Caco-2 (cell line): Measurements from ENCODE around the gene IL10RB. TPM values are rescaled to one million over a fixed set of nuclear protein-coding genes. Genes with fewer than 3 reads are reported as not detected.
A peak's percentile ranks its signal among the peaks of the same experiment; 100 is the strongest.
"Not testable (repeated sequence)": the region's sequence is repeated elsewhere in the genome, so short reads cannot be mapped to it uniquely, and the experiment has no call there.

ENCODE experiments used
- BruUV-seq: library from RNA; stranded (reverse); fragments of 400-500 nt; replicated peaks from 2 replicates; lab custom pipeline; 2021; lab: Mats Ljungman, UMichigan
- CTCF ChIA-PET: fragments of 300-600 bp; sonication (Branson Sonifier 250); formaldehyde crosslinking; loops from one replicate; lab custom pipeline; 2022; ENCODE audit warnings: antibody characterized with exemption; lab: Charles Lee
- POLR2A ChIA-PET: fragments of 300-600 bp; sonication (Branson Sonifier 250); formaldehyde crosslinking; loops from one replicate; lab custom pipeline; 2022; ENCODE audit warnings: antibody characterized with exemption; lab: Charles Lee
- DNase-seq, 2 experiments: peaks; one replicate each; pipeline versions ENCODE4 v3.0.0 to v3.0.0-alpha.2; 2020 to 2022
- H3K27me3 ChIP-seq: replicated peaks from 2 replicates; pipeline ENCODE4 v1.6.0; 2011; ENCODE audit warnings: low read length; ENCODE audit not compliant: control insufficient read depth, insufficient read depth
- H3K36me3 ChIP-seq: 2 replicates; pipeline ENCODE4 v1.5.1; 2011; ENCODE audit warnings: low read length; ENCODE audit not compliant: control insufficient read depth, insufficient read depth
- H3K4me1 ChIP-seq: fragments of 250-450 bp; sonication (Bioruptor Pico); 2 replicates; pipeline ENCODE4 v1.5.1; 2020; ENCODE audit warnings: mild to moderate bottlenecking
- H3K4me3 ChIP-seq: 2 replicates; pipeline ENCODE4 v1.5.1; 2011; ENCODE audit warnings: low read depth, mild to moderate bottlenecking, control low read depth, low read length
- H3K9me3 ChIP-seq: fragments of 250-450 bp; sonication (Bioruptor Pico); 2 replicates; pipeline ENCODE4 v1.5.1; 2020; ENCODE audit warnings: mild to moderate bottlenecking, moderate library complexity
- H3K27ac Mint-ChIP-seq: one replicate; pipeline ENCODE4 v1.8.0; 2022; ENCODE audit warnings: mixed read lengths; ENCODE audit not compliant: unreplicated experiment
- H3K27me3 Mint-ChIP-seq: one replicate; pipeline ENCODE4 v1.8.0; 2022; ENCODE audit warnings: mixed read lengths; ENCODE audit not compliant: insufficient read depth, unreplicated experiment
- H3K36me3 Mint-ChIP-seq: one replicate; pipeline ENCODE4 v1.8.0; 2022; ENCODE audit warnings: mild to moderate bottlenecking, mixed read lengths; ENCODE audit not compliant: insufficient read depth, unreplicated experiment
- H3K4me1 Mint-ChIP-seq: one replicate; pipeline ENCODE4 v1.8.0; 2022; ENCODE audit warnings: low read depth, mixed read lengths; ENCODE audit not compliant: unreplicated experiment
- H3K4me3 Mint-ChIP-seq: one replicate; pipeline ENCODE4 v1.8.0; 2022; ENCODE audit warnings: mild to moderate bottlenecking, moderate library complexity, mixed read lengths; ENCODE audit not compliant: unreplicated experiment
- H3K9me3 Mint-ChIP-seq: one replicate; pipeline ENCODE4 v1.8.0; 2022; ENCODE audit warnings: mixed read lengths; ENCODE audit not compliant: unreplicated experiment
- CTCF ChIP-seq, 2 experiments: fragments of 200-600 bp in 1 of 2; IDR thresholded peaks; 1 replicate in 1 of 2; 2 replicates in 1 of 2; pipeline versions ENCODE4 v1.5.1 to v1.8.0; 2011 to 2022; ENCODE audit warnings: antibody characterized with exemption in 1 of 2, control low read depth in 1 of 2, inconsistent platforms in 1 of 2, low read depth in 1 of 2, low read length in 1 of 2, mild to moderate bottlenecking in 1 of 2, moderate library complexity in 1 of 2; ENCODE audit not compliant: insufficient read depth in 1 of 2, severe bottlenecking in 1 of 2, unreplicated experiment in 1 of 2
- intact Hi-C: fragments of 100-400 bp; cut with micrococcal nuclease; formaldehyde crosslinking; loops from one replicate; pipeline ENCODE4 v1.10.0; 2022; ENCODE audit not compliant: unreplicated experiment
- total RNA-seq: library from RNA; stranded (reverse); gene quantifications from 2 replicates; pipeline ENCODE4 v1.2.3, GENCODE V29; 2022

Gene IL10RB
- total RNA-seq, 1 experiment from 2014 or later, result 13.1 TPM

GRCh38 chr21:33219954-33220353 is 46.2 kb upstream of the IL10RB start:
- Histone ChIP-seq H3K27me3 (no peaks in the 10 kb centered on the region), H3K36me3 (no peaks in the 10 kb centered on the region), H3K4me1 (no peaks in the 10 kb centered on the region), H3K9me3 (no peaks in the 10 kb centered on the region; the same call in 1 of the 2 replicates), H3K4me3 (no peak overlapping the region)
- POLR2A ChIA-PET, result interaction anchor here (0.6 kb wide), 1 partner anchor 193 kb away, joined by 3 read pairs; no protein-coding TSS in a partner anchor
- Mint-ChIP-seq H3K27ac (no peak overlapping the region), H3K4me1 (no peaks in the 10 kb centered on the region), H3K36me3 (no peaks in the 10 kb centered on the region), H3K9me3 (peaks cover 30% of the 10 kb centered on the region), H3K4me3 (no peak overlapping the region), H3K27me3 (no peaks in the 10 kb centered on the region)
- no TSS peak for BruUV-seq
- intact Hi-C loops, result no loop called here
- CTCF ChIA-PET, result no interaction called here
- no peak for DNase-seq
- TF ChIP-seq CTCF (IDR thresholded peaks at IDR 0.05; ENCODE audit: insufficient read depth in 1 of 2, low read depth in 1 of 2, low read length in 1 of 2, severe bottlenecking in 1 of 2, unreplicated experiment in 1 of 2), result no peak

- peaks cover 43% of the 10 kb centered on the region for H3K4me1 ChIP-seq
- Mint-ChIP-seq H3K27ac (peak overlapping the region; percentile 95), H3K9me3 (peaks cover 21% of the 10 kb centered on the region), H3K4me1 (peaks cover 23% of the 10 kb centered on the region)
- H3K4me3 Mint-ChIP-seq, H3K36me3 ChIP-seq, BruUV-seq, H3K27me3 ChIP-seq, H3K27me3 Mint-ChIP-seq, intact Hi-C loops, CTCF ChIA-PET, POLR2A ChIA-PET, H3K36me3 Mint-ChIP-seq, H3K9me3 ChIP-seq, DNase-seq, H3K4me3 ChIP-seq: not testable (repeated sequence)
These were observed 40.8 kb upstream of the IL10RB start for GRCh38 chr21:33225376-33225775.

GRCh38 chr21:33228455-33228854 is 37.7 kb upstream of the IL10RB start:
- no peak for DNase-seq
- Mint-ChIP-seq H3K27me3 (no peaks in the 10 kb centered on the region), H3K9me3 (peaks cover 10% of the 10 kb centered on the region), H3K4me3 (no peak overlapping the region), H3K4me1 (peaks cover 44% of the 10 kb centered on the region), H3K27ac (no peak overlapping the region), H3K36me3 (peaks cover 26% of the 10 kb centered on the region)
- CTCF ChIA-PET, result interaction anchor here (1.0 kb wide), 1 partner anchor 32 kb away, joined by 3 read pairs; no protein-coding TSS in a partner anchor
- Histone ChIP-seq H3K27me3 (no peaks in the 10 kb centered on the region), H3K4me1 (peaks cover 51% of the 10 kb centered on the region), H3K36me3 (no peaks in the 10 kb centered on the region), H3K4me3 (no peak overlapping the region), H3K9me3 (no peaks in the 10 kb centered on the region)
- TF ChIP-seq CTCF (IDR thresholded peaks at IDR 0.05; ENCODE audit: insufficient read depth in 1 of 2, low read depth in 1 of 2, low read length in 1 of 2, severe bottlenecking in 1 of 2, unreplicated experiment in 1 of 2), result no peak
- BruUV-seq, result no TSS peak
- POLR2A ChIA-PET, result no interaction called here
- intact Hi-C loops, result no loop called here
